Measurements from ENCODE around the gene PTPRU. TPM values are rescaled to one million over a fixed set of nuclear protein-coding genes. Genes with fewer than 3 reads are reported as not detected.

Gene PTPRU
- total RNA-seq, 1 donor from 2014 or later, result 3.5 TPM

DNA sequence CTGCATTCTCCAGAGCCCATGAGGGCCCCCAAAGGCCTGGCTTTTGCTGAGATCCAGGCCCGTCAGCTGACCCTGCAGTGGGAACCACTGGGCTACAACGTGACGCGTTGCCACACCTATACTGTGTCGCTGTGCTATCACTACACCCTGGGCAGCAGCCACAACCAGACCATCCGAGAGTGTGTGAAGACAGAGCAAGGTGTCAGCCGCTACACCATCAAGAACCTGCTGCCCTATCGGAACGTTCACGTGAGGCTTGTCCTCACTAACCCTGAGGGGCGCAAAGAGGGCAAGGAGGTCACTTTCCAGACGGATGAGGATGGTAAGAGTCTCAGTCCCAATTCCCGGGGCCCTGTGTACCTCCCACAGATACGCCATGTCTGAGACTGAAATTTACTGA is 39.1 kb downstream of the PTPRU start:
- Mint-ChIP-seq H3K36me3 (ENCODE audit: unreplicated experiment) (no peaks in the 10 kb centered on the region), H3K27me3 (ENCODE audit: unreplicated experiment) (no peaks in the 10 kb centered on the region), H3K9me3 (ENCODE audit: unreplicated experiment) (no peaks in the 10 kb centered on the region), H3K27ac (ENCODE audit: unreplicated experiment) (no peak overlapping the region), H3K4me1 (ENCODE audit: unreplicated experiment) (peaks cover 24% of the 10 kb centered on the region), H3K4me3 (ENCODE audit: unreplicated experiment) (no peak overlapping the region)
- DNase-seq (ENCODE audit: extremely low spot score, unreplicated experiment), result no peak
- TF ChIP-seq, protein P1, sequence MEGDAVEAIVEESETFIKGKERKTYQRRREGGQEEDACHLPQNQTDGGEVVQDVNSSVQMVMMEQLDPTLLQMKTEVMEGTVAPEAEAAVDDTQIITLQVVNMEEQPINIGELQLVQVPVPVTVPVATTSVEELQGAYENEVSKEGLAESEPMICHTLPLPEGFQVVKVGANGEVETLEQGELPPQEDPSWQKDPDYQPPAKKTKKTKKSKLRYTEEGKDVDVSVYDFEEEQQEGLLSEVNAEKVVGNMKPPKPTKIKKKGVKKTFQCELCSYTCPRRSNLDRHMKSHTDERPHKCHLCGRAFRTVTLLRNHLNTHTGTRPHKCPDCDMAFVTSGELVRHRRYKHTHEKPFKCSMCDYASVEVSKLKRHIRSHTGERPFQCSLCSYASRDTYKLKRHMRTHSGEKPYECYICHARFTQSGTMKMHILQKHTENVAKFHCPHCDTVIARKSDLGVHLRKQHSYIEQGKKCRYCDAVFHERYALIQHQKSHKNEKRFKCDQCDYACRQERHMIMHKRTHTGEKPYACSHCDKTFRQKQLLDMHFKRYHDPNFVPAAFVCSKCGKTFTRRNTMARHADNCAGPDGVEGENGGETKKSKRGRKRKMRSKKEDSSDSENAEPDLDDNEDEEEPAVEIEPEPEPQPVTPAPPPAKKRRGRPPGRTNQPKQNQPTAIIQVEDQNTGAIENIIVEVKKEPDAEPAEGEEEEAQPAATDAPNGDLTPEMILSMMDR (IDR thresholded peaks at IDR 0.05), result no peak

DNA sequence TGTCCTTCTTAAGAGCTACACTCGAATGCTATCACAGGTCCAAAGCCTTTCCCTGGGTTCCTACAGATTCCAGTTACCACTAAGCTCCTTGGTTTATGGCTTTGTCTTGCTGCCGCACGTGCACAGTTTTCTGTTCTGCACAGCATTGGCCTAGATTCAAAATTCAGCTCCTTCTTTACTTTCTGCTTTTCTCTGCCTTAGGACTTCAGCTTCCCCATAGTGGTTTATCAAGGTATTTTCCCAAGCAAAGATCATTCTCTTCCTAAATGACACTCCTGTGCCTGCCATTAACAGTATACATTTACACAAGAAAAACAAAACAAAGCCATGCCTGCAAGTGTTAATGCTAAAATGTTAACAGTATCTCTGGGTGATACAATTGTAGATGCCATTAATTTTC is 41.8 kb downstream of the PTPRU start:
- H3K27me3 Mint-ChIP-seq (ENCODE audit: unreplicated experiment), result no peaks in the 10 kb centered on the region
- H3K4me3 Mint-ChIP-seq (ENCODE audit: unreplicated experiment), result no peak overlapping the region
- H3K4me1 Mint-ChIP-seq (ENCODE audit: unreplicated experiment), result no peaks in the 10 kb centered on the region
- no peak for DNase-seq (ENCODE audit: extremely low spot score, unreplicated experiment)
- H3K27ac Mint-ChIP-seq (ENCODE audit: unreplicated experiment), result no peak overlapping the region
- no peaks in the 10 kb centered on the region for H3K9me3 Mint-ChIP-seq (ENCODE audit: unreplicated experiment)
- H3K36me3 Mint-ChIP-seq (ENCODE audit: unreplicated experiment), result no peaks in the 10 kb centered on the region
- TF ChIP-seq, protein P1 (IDR thresholded peaks at IDR 0.05), result no peak

DNA sequence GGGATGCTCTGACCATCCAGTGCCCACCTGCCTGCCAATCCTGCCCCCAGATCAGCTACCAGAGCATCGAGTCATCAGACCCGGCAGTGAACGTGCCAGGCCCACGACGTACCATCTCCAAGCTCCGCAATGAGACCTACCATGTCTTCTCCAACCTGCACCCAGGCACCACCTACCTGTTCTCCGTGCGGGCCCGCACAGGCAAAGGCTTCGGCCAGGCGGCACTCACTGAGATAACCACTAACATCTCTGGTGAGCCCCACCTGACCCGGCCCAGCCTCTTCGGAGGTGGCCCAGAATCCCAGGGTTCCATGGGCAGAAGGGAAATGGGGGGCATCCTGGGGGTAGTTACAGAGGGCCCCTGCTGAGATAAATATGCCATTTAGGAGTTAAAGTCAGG is 43.1 kb downstream of the PTPRU start:
- Mint-ChIP-seq H3K27me3 (ENCODE audit: unreplicated experiment) (no peaks in the 10 kb centered on the region), H3K9me3 (ENCODE audit: unreplicated experiment) (no peaks in the 10 kb centered on the region), H3K4me3 (ENCODE audit: unreplicated experiment) (no peak overlapping the region), H3K4me1 (ENCODE audit: unreplicated experiment) (peaks cover 5% of the 10 kb centered on the region), H3K27ac (ENCODE audit: unreplicated experiment) (no peak overlapping the region), H3K36me3 (ENCODE audit: unreplicated experiment) (no peaks in the 10 kb centered on the region)
- TF ChIP-seq, protein P1 (IDR thresholded peaks at IDR 0.05), result no peak
- DNase-seq (ENCODE audit: extremely low spot score, unreplicated experiment), result no peak

DNA sequence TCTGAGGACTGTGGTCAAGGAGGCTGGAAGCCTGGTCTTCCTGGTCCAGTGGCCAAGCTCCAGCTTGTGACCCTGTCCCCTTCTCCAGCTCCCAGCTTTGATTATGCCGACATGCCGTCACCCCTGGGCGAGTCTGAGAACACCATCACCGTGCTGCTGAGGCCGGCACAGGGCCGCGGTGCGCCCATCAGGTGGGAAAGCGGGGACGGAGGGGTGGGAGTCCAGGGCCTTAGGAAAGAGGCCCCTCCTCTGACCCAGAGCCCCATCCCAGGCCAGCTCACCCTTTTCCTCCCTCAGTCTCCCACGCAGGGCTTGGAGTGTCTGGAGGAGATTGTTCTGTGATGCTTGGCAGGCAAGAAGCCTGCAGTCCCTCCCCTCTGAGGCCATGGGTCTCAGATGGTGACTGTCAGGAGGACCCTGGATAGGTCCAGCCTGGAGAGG is 43.6 kb downstream of the PTPRU start:
- Mint-ChIP-seq H3K36me3 (ENCODE audit: unreplicated experiment) (no peaks in the 10 kb centered on the region), H3K4me3 (ENCODE audit: unreplicated experiment) (no peak overlapping the region), H3K9me3 (ENCODE audit: unreplicated experiment) (no peaks in the 10 kb centered on the region), H3K4me1 (ENCODE audit: unreplicated experiment) (peaks cover 5% of the 10 kb centered on the region), H3K27ac (ENCODE audit: unreplicated experiment) (no peak overlapping the region), H3K27me3 (ENCODE audit: unreplicated experiment) (no peaks in the 10 kb centered on the region)
- DNase-seq (ENCODE audit: extremely low spot score, unreplicated experiment), result no peak
- TF ChIP-seq, protein P1 (IDR thresholded peaks at IDR 0.05), result no peak

DNA sequence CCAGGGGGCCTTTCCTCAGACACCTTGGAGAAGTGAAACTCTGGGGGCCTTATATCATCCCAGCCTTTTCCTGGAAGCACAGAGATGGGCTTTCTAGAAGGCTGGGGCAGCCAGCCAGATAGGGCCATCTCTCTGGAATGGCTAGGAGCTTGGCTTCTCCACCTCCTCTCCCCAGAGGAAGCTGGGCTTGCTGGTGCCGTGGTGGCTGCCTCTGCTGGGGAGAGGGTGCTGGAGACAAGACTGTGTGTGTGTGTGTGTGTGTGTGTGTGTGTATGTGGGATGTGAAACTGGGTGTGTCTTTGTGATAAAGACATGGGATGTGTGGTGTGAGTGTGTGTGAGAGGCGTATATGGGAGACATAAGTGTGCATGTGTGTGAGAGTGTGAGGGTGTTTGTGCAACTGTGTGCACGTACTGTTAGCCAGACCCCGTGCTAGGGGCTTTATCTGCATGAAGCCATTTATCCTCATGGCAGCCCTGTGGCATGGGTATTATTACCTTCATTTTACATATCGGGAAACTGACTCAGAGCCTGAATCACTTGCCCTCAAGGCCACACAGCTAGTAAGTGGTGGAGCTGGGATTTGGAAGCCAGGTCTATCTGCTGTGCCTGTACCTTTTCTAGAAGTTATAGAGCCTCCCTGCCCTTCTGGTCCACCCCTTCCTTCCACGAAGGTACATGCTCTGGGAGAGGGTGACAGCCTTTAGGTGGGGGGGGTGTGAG is 44.2 kb downstream of the PTPRU start:
- TF ChIP-seq, protein P1 (IDR thresholded peaks at IDR 0.05), result no peak
- H3K36me3 Mint-ChIP-seq (ENCODE audit: unreplicated experiment), result no peaks in the 10 kb centered on the region
- no peak overlapping the region for H3K27ac Mint-ChIP-seq (ENCODE audit: unreplicated experiment)
- peaks cover 5% of the 10 kb centered on the region for H3K4me1 Mint-ChIP-seq (ENCODE audit: unreplicated experiment)
- DNase-seq (ENCODE audit: extremely low spot score, unreplicated experiment), result no peak
- no peak overlapping the region for H3K4me3 Mint-ChIP-seq (ENCODE audit: unreplicated experiment)
- no peaks in the 10 kb centered on the region for H3K9me3 Mint-ChIP-seq (ENCODE audit: unreplicated experiment)
- no peaks in the 10 kb centered on the region for H3K27me3 Mint-ChIP-seq (ENCODE audit: unreplicated experiment)

Measured in osteocyte (in vitro differentiated cells).